OCI-LY1 (cell line): ENCODE results near the gene C12orf76.

Experiments
- H2AFZ ChIP-seq: fragments of 200-600 bp; sonication (generic), shearing (Covaris generic); 2 replicates; pipeline ENCODE4 v1.6.0; 2014; ENCODE audit warnings: antibody characterized with exemption, mild to moderate bottlenecking, low read length
- H3F3A ChIP-seq: fragments of 200-600 bp; sonication (generic), shearing (Covaris generic); 2 replicates; pipeline ENCODE4 v1.6.0; 2014; ENCODE audit warnings: mild to moderate bottlenecking, antibody characterized with exemption, low read length, moderate library complexity; ENCODE audit not compliant: insufficient read depth
- H3K27ac ChIP-seq: fragments of 200-600 bp; sonication (generic); 2 replicates; pipeline ENCODE4 v1.5.1; 2014; ENCODE audit warnings: low read length, mixed run types, mild to moderate bottlenecking, low read depth; ENCODE audit not compliant: poor library complexity, severe bottlenecking
- H3K27me3 ChIP-seq: fragments of 200-600 bp; sonication (generic); 2 replicates; pipeline ENCODE4 v1.6.0; 2014; ENCODE audit warnings: antibody characterized with exemption, mild to moderate bottlenecking, low read length, moderate library complexity; ENCODE audit not compliant: insufficient read depth
- H3K36me3 ChIP-seq: fragments of 200-600 bp; sonication (generic); 2 replicates; pipeline ENCODE4 v1.6.1; 2014; ENCODE audit warnings: mild to moderate bottlenecking, antibody characterized with exemption, low read length, moderate library complexity, mixed read lengths; ENCODE audit not compliant: insufficient read depth
- H3K4me1 ChIP-seq: fragments of 200-600 bp; sonication (generic); 2 replicates; pipeline ENCODE4 v1.5.1; 2014; ENCODE audit warnings: mild to moderate bottlenecking, low read length, moderate library complexity; ENCODE audit not compliant: insufficient read depth, severe bottlenecking
- H3K4me2 ChIP-seq: fragments of 200-600 bp; sonication (generic), shearing (Covaris generic); 2 replicates; pipeline ENCODE4 v1.6.1; 2014; ENCODE audit warnings: low read length
- H3K4me3 ChIP-seq: fragments of 200-600 bp; sonication (generic); 2 replicates; pipeline ENCODE4 v1.5.1; 2014; ENCODE audit warnings: low read length, low read depth, mild to moderate bottlenecking, mixed read lengths; ENCODE audit not compliant: poor library complexity, severe bottlenecking
- H3K79me2 ChIP-seq: fragments of 200-600 bp; shearing (Covaris generic); 2 replicates; pipeline ENCODE4 v1.6.1; 2016; ENCODE audit warnings: mixed run types, low read length, mixed read lengths; ENCODE audit not compliant: insufficient read depth
- H3K9ac ChIP-seq: fragments of 200-600 bp; sonication (generic), shearing (Covaris generic); 2 replicates; pipeline ENCODE4 v1.6.1; 2014; ENCODE audit warnings: mild to moderate bottlenecking, low read length, mixed read lengths
- H3K9me2 ChIP-seq: fragments of 200-600 bp; sonication (generic), shearing (Covaris generic); 2 replicates; pipeline ENCODE4 v1.6.1; 2014; ENCODE audit warnings: low read depth, mild to moderate bottlenecking, low read length, mixed read lengths
- H3K9me3 ChIP-seq: fragments of 200-600 bp; shearing (Covaris generic); 2 replicates; pipeline ENCODE4 v1.6.1; 2014; ENCODE audit warnings: low read length, mixed read lengths
- H4K20me1 ChIP-seq: fragments of 200-600 bp; sonication (generic), shearing (Covaris generic); 2 replicates; pipeline ENCODE4 v1.6.0; 2016; ENCODE audit warnings: mild to moderate bottlenecking, low read length; ENCODE audit not compliant: insufficient read depth
- CTCF ChIP-seq: fragments of 200-600 bp; sonication (generic), shearing (Covaris generic); IDR thresholded peaks from 2 replicates; pipeline ENCODE4 v1.5.1; 2017; ENCODE audit warnings: mild to moderate bottlenecking, antibody characterized with exemption, low read length, moderate library complexity, mixed read lengths
- EZH2 ChIP-seq: fragments of 200-600 bp; sonication (generic), shearing (Covaris generic); IDR thresholded peaks from 2 replicates; pipeline ENCODE4 v1.8.0; 2017; ENCODE audit warnings: borderline replicate concordance, mixed run types, mild to moderate bottlenecking, antibody characterized with exemption, low read length, moderate library complexity, mixed read lengths

C12orf76 gene

GRCh38 chr12:110024051-110024450 lies 24.3 kb downstream of the C12orf76 start:
- Histone ChIP-seq H3K79me2 (no peaks in the 10 kb centered on the region), H3K4me2 (no peak overlapping the region), H3K9me3 (no peaks in the 10 kb centered on the region), H3K27ac (no peak overlapping the region), H3K9me2 (no peaks in the 10 kb centered on the region), H3F3A (no peaks in the 10 kb centered on the region), H3K4me1 (no peaks in the 10 kb centered on the region), H3K27me3 (no peaks in the 10 kb centered on the region), H2AFZ (no peak overlapping the region), H4K20me1 (no peaks in the 10 kb centered on the region), H3K9ac (no peak overlapping the region), H3K4me3 (no peak overlapping the region), H3K36me3 (peaks cover 74% of the 10 kb centered on the region)
- TF ChIP-seq EZH2, result no peak
- no peak for TF ChIP-seq CTCF

DNA sequence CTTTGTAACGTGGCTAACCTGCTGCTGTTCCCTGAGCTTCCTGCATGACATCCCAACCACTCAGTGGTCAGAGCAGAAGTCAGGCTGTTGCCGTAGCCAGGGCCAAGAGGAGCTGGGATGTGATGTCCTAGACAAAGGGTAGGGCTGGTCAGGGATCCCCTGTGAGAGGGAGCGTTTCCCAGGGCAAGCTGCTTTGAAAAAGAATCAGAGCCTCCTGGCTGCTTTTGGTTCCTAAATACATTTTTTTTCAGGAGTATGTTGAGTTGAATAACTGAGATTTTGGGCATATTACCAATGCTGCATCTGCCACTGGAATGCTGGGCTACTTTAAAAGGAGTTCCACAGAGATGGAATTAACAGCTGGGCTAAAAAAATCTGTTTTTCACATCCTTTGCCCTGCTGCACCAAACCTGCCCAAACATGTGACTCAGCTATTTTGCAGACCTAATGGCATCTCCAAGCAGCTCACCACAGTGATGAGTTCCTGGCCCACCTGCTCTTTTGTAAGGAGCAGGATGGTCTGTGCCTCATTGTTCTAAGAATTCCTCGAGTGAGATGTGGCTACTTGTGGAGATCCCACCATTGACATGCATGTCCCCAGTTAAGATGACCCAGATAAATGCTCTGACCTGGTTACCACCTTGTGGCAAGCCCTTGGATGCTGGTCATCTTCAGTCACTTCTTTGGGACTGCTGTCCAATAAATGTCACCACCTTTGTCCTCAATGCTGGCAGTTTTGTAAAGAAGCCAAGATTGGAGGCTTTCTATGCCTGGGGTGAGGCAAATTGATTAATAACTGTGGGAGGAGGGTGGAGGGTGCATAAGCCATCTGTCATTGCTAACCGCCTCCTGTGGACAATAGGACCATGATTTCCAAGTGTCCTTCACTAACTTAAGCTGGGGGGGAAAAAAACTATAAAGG lies 25.0 kb downstream of the C12orf76 start:
- Histone ChIP-seq H3K4me3 (no peak overlapping the region), H3K4me2 (no peak overlapping the region), H3K36me3 (peaks cover 79% of the 10 kb centered on the region), H2AFZ (no peak overlapping the region), H4K20me1 (no peaks in the 10 kb centered on the region), H3K27me3 (no peaks in the 10 kb centered on the region), H3K9me2 (no peaks in the 10 kb centered on the region), H3K79me2 (no peaks in the 10 kb centered on the region), H3K27ac (no peak overlapping the region), H3K4me1 (no peaks in the 10 kb centered on the region), H3K9ac (no peak overlapping the region), H3F3A (no peaks in the 10 kb centered on the region), H3K9me3 (no peaks in the 10 kb centered on the region)
- TF ChIP-seq EZH2, result no peak
- TF ChIP-seq CTCF, result no peak

- Histone ChIP-seq H3K36me3 (peaks cover 82% of the 10 kb centered on the region), H3K4me1 (no peaks in the 10 kb centered on the region), H3K27me3 (no peaks in the 10 kb centered on the region), H3K9me3 (no peaks in the 10 kb centered on the region), H4K20me1 (no peaks in the 10 kb centered on the region), H3K9ac (no peak overlapping the region), H3K27ac (no peak overlapping the region), H3K4me2 (no peak overlapping the region), H3K4me3 (no peak overlapping the region), H2AFZ (no peak overlapping the region), H3K79me2 (no peaks in the 10 kb centered on the region), H3F3A (no peaks in the 10 kb centered on the region), H3K9me2 (no peaks in the 10 kb centered on the region)
- TF ChIP-seq CTCF (no peak), EZH2 (no peak)
Observed at GRCh38 chr12:110020956-110021355, 27.4 kb downstream of the C12orf76 start.
